Measurements from ENCODE around the gene IRGC.
"Not testable (repeated sequence)": the region's sequence is repeated elsewhere in the genome, so short reads cannot be mapped to it uniquely, and the experiment has no call there.

IRGC gene

DNA sequence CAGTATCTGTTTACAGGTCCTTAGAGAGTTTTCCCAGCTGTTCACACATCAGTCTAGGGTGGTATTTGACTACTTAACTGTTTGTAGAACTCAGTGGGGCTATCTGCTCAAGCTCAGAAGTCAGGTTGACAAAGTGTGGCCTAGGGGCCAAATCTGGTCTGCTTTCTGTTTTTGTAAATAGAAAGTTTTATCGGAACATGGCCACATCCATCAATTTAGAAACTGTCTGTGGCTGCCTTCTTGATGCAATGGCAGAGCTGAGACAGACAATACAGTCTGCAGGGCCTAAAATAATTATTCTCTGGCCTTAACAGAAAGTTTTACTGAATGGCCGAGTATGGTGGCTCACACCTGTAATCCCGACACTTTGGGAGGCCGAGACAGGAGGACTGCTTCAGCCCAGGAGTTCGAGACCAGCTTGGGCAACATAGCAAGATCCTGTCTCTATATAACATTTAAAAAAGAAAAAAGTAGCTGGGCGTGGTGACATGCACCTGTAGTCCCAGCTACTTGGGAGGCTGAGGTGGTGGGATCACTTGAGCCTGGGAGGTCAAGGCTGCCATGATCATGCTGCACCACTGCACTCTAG is 36.5 kb downstream of the IRGC start:
- Histone ChIP-seq H3K4me3 (ENCODE audit: low read length) (no peak overlapping the region), H3K36me3 (ENCODE audit: control insufficient read depth, insufficient read depth, low read length) (peaks cover 8% of the 10 kb centered on the region; the same call in 1 of the 2 replicates), H3K4me1 (ENCODE audit: control insufficient read depth, insufficient read depth, low read length) (no peaks in the 10 kb centered on the region; the same call in 1 of the 2 replicates), H3K27me3 (ENCODE audit: control insufficient read depth, insufficient read depth, low read length) (no peaks in the 10 kb centered on the region), H3K9me3 (ENCODE audit: control insufficient read depth, insufficient read depth, low read length) (no peaks in the 10 kb centered on the region), H3K27ac (ENCODE audit: low read length) (no peak overlapping the region)
- WGBS (ENCODE audit: insufficient coverage, insufficient read length), result no CpG with 5 or more reads among the region's 6 CpGs
- DNase-seq (ENCODE audit: low read depth, low spot score), result no peak

GRCh38 chr19:43754253-43754502 is 38.3 kb downstream of the IRGC start:
- no peaks in the 10 kb centered on the region for H3K27me3 ChIP-seq (ENCODE audit: control insufficient read depth, insufficient read depth, low read length)
- H3K4me3 ChIP-seq (ENCODE audit: low read length), result peak overlapping the region; percentile 51; the same call in 1 of the 2 replicates
- no peaks in the 10 kb centered on the region for H3K36me3 ChIP-seq (ENCODE audit: control insufficient read depth, insufficient read depth, low read length)
- no peaks in the 10 kb centered on the region; the same call in 1 of the 2 replicates for H3K4me1 ChIP-seq (ENCODE audit: control insufficient read depth, insufficient read depth, low read length)
- WGBS (ENCODE audit: insufficient coverage, insufficient read length), result no CpG with 5 or more reads among the region's 11 CpGs
- no peaks in the 10 kb centered on the region for H3K9me3 ChIP-seq (ENCODE audit: control insufficient read depth, insufficient read depth, low read length)
- DNase-seq (ENCODE audit: low read depth, low spot score), result no peak
- no peak overlapping the region for H3K27ac ChIP-seq (ENCODE audit: low read length)

GRCh38 chr19:43754503-43755255 is 38.8 kb downstream of the IRGC start, which contains the start of gene SMG9:
TSS of gene SMG9 (minus strand) at chr19:43754962. CDS start at chr19:43750741, 4,221 bp downstream.
- DNase-seq (ENCODE audit: low read depth, low spot score), result peak; percentile 85
- H3K9me3 ChIP-seq (ENCODE audit: control insufficient read depth, insufficient read depth, low read length), result no peaks in the 10 kb centered on the region
- H3K27me3 ChIP-seq (ENCODE audit: control insufficient read depth, insufficient read depth, low read length), result no peaks in the 10 kb centered on the region
- H3K4me3 ChIP-seq (ENCODE audit: low read length), result peak within 1 kb of the TSS; percentile 51; the same call in 1 of the 2 replicates
- H3K4me1 ChIP-seq (ENCODE audit: control insufficient read depth, insufficient read depth, low read length), result no peaks in the 10 kb centered on the region; the same call in 1 of the 2 replicates
- H3K36me3 ChIP-seq (ENCODE audit: control insufficient read depth, insufficient read depth, low read length), result no peaks in the 10 kb centered on the region
- no peak within 1 kb of the TSS for H3K27ac ChIP-seq (ENCODE audit: low read length)
- WGBS (ENCODE audit: insufficient coverage, insufficient read length), result no CpG with 5 or more reads among the region's 79 CpGs

- H3K36me3 ChIP-seq (ENCODE audit: control insufficient read depth, insufficient read depth, low read length), result no peaks in the 10 kb centered on the region
- no peaks in the 10 kb centered on the region for H3K9me3 ChIP-seq (ENCODE audit: control insufficient read depth, insufficient read depth, low read length)
- DNase-seq (ENCODE audit: low read depth, low spot score), result no peak
- H3K27ac ChIP-seq (ENCODE audit: low read length), result no peak overlapping the region
- no CpG with 5 or more reads among the region's 28 CpGs for WGBS (ENCODE audit: insufficient coverage, insufficient read length)
- H3K27me3 ChIP-seq (ENCODE audit: control insufficient read depth, insufficient read depth, low read length), result no peaks in the 10 kb centered on the region
- H3K4me3 ChIP-seq (ENCODE audit: low read length), result peak overlapping the region; percentile 51; the same call in 1 of the 2 replicates
- no peaks in the 10 kb centered on the region; the same call in 1 of the 2 replicates for H3K4me1 ChIP-seq (ENCODE audit: control insufficient read depth, insufficient read depth, low read length)
Measured at GRCh38 chr19:43755256-43755801, 39.5 kb downstream of the IRGC start.

DNA sequence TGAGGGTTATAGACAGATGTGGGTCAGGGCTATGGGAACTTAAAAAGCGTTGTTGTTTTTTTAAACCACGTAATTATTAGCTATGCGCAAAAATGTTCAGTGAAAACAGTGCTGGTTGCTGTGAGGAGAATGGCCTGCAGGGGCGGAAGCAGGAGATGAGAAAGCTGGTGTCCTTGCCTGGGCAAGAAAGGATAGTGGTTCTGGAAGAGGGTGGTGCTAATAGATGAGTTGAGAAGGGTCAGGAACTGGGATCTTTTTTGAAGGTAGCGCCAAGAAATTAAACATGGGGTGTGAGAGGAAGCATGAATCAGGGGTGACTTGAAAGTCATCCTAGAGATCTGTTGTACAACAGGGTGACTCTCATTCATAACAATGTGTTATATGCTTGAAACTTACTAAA is 43.6 kb downstream of the IRGC start:
- no peak overlapping the region for H3K4me3 ChIP-seq (ENCODE audit: low read length)
- no peaks in the 10 kb centered on the region for H3K4me1 ChIP-seq (ENCODE audit: control insufficient read depth, insufficient read depth, low read length)
- H3K36me3 ChIP-seq (ENCODE audit: control insufficient read depth, insufficient read depth, low read length), result no peaks in the 10 kb centered on the region
- DNase-seq (ENCODE audit: low read depth, low spot score), result no peak
- no peaks in the 10 kb centered on the region for H3K27me3 ChIP-seq (ENCODE audit: control insufficient read depth, insufficient read depth, low read length)
- no peak overlapping the region for H3K27ac ChIP-seq (ENCODE audit: low read length)
- no peaks in the 10 kb centered on the region for H3K9me3 ChIP-seq (ENCODE audit: control insufficient read depth, insufficient read depth, low read length)
- no CpG with 5 or more reads among the region's 5 CpGs for WGBS (ENCODE audit: insufficient coverage, insufficient read length)

GRCh38 chr19:43760941-43761340 is 45.1 kb downstream of the IRGC start:
- WGBS (ENCODE audit: insufficient coverage, insufficient read length), result no CpG with 5 or more reads among the region's 4 CpGs
- Histone ChIP-seq H3K27ac (ENCODE audit: low read length) (no peak overlapping the region), H3K36me3 (ENCODE audit: control insufficient read depth, insufficient read depth, low read length) (no peaks in the 10 kb centered on the region), H3K4me1 (ENCODE audit: control insufficient read depth, insufficient read depth, low read length) (no peaks in the 10 kb centered on the region; the same call in 1 of the 2 replicates), H3K4me3 (ENCODE audit: low read length) (no peak overlapping the region), H3K27me3 (ENCODE audit: control insufficient read depth, insufficient read depth, low read length) (no peaks in the 10 kb centered on the region), H3K9me3 (ENCODE audit: control insufficient read depth, insufficient read depth, low read length) (no peaks in the 10 kb centered on the region)
- DNase-seq (ENCODE audit: low read depth, low spot score), result no peak

DNA sequence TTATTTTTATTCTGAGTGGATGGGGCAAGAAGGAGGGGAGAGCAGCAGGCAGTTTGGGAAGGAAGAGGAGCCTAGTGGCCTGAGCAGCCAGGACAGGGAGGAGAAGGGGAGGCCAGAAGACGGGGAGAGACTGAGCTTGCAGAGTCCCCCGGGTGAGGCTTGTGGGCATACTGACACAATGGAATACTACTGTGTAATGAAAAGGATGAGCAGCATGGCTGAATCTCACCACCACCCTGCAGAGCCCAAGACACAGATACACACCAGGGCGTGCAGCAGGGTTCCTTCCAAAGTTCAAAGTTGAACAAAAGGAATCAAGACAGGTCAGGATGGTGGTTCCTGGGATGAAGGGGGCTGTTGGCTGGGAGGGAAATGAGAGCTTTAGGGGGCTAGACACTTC is 46.9 kb downstream of the IRGC start:
- DNase-seq (ENCODE audit: low read depth, low spot score), result no peak
- no peak overlapping the region for H3K27ac ChIP-seq (ENCODE audit: low read length)
- no peaks in the 10 kb centered on the region for H3K9me3 ChIP-seq (ENCODE audit: control insufficient read depth, insufficient read depth, low read length)
- WGBS (ENCODE audit: insufficient coverage, insufficient read length), result no CpG with 5 or more reads among the region's 3 CpGs
- H3K27me3 ChIP-seq (ENCODE audit: control insufficient read depth, insufficient read depth, low read length), result no peaks in the 10 kb centered on the region
- no peak overlapping the region for H3K4me3 ChIP-seq (ENCODE audit: low read length)
- H3K4me1 ChIP-seq (ENCODE audit: control insufficient read depth, insufficient read depth, low read length), result no peaks in the 10 kb centered on the region; the same call in 1 of the 2 replicates
- no peaks in the 10 kb centered on the region for H3K36me3 ChIP-seq (ENCODE audit: control insufficient read depth, insufficient read depth, low read length)

- DNase-seq (ENCODE audit: low read depth, low spot score), result no peak
- H3K27me3 ChIP-seq (ENCODE audit: control insufficient read depth, insufficient read depth, low read length), result no peaks in the 10 kb centered on the region
- no peaks in the 10 kb centered on the region for H3K9me3 ChIP-seq (ENCODE audit: control insufficient read depth, insufficient read depth, low read length)
- no peaks in the 10 kb centered on the region for H3K36me3 ChIP-seq (ENCODE audit: control insufficient read depth, insufficient read depth, low read length)
- WGBS (ENCODE audit: insufficient coverage, insufficient read length), result no CpG with 5 or more reads among the region's 3 CpGs
- no peak overlapping the region for H3K27ac ChIP-seq (ENCODE audit: low read length)
- H3K4me1 ChIP-seq (ENCODE audit: control insufficient read depth, insufficient read depth, low read length), result no peaks in the 10 kb centered on the region; the same call in 1 of the 2 replicates
- no peak overlapping the region for H3K4me3 ChIP-seq (ENCODE audit: low read length)
Measured at GRCh38 chr19:43763473-43763939, 47.6 kb downstream of the IRGC start.

GRCh38 chr19:43764684-43765083 is 48.8 kb downstream of the IRGC start:
- H3K4me3 ChIP-seq (ENCODE audit: low read length); DNase-seq (ENCODE audit: low read depth, low spot score); H3K36me3 ChIP-seq (ENCODE audit: control insufficient read depth, insufficient read depth, low read length); H3K27ac ChIP-seq (ENCODE audit: low read length); H3K9me3 ChIP-seq (ENCODE audit: control insufficient read depth, insufficient read depth, low read length); H3K4me1 ChIP-seq (ENCODE audit: control insufficient read depth, insufficient read depth, low read length); H3K27me3 ChIP-seq (ENCODE audit: control insufficient read depth, insufficient read depth, low read length): not testable (repeated sequence)
- no CpG with 5 or more reads among the region's 8 CpGs for WGBS (ENCODE audit: insufficient coverage, insufficient read length)

- no CpG with 5 or more reads among the region's 16 CpGs for WGBS (ENCODE audit: insufficient coverage, insufficient read length)
- no peak for DNase-seq (ENCODE audit: low read depth, low spot score)
- H3K27ac ChIP-seq (ENCODE audit: low read length), result no peak overlapping the region
- no peak overlapping the region for H3K4me3 ChIP-seq (ENCODE audit: low read length)
- H3K36me3 ChIP-seq (ENCODE audit: control insufficient read depth, insufficient read depth, low read length), result no peaks in the 10 kb centered on the region
- no peaks in the 10 kb centered on the region; the same call in 1 of the 2 replicates for H3K4me1 ChIP-seq (ENCODE audit: control insufficient read depth, insufficient read depth, low read length)
- H3K9me3 ChIP-seq (ENCODE audit: control insufficient read depth, insufficient read depth, low read length), result no peaks in the 10 kb centered on the region
- H3K27me3 ChIP-seq (ENCODE audit: control insufficient read depth, insufficient read depth, low read length), result no peaks in the 10 kb centered on the region
Measured at GRCh38 chr19:43765109-43765876, 49.4 kb downstream of the IRGC start.

All from iPS DF 6.9 (cell line).